ENCODE results near the gene RHEB.

DNA sequence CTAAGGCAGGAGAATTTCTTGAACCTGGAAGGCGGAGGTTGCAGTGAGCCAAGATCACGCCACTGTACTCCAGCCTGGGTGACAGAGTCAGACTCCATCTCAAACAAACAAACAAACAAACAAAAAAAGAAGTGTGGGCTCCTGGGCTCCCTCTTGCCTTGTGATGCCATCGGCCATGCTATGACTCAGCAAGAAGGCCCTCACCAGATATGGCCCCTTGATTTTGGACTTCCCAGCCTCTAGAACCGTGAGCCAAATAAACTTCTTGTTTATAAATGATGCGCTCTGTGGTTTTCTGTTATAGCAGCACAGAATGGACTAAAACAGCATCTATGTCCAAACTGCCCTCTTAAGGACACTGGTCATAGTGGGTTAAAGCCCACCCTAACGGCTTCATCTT is 29.9 kb upstream of the RHEB start:
- TF ChIP-seq, protein P1, sequence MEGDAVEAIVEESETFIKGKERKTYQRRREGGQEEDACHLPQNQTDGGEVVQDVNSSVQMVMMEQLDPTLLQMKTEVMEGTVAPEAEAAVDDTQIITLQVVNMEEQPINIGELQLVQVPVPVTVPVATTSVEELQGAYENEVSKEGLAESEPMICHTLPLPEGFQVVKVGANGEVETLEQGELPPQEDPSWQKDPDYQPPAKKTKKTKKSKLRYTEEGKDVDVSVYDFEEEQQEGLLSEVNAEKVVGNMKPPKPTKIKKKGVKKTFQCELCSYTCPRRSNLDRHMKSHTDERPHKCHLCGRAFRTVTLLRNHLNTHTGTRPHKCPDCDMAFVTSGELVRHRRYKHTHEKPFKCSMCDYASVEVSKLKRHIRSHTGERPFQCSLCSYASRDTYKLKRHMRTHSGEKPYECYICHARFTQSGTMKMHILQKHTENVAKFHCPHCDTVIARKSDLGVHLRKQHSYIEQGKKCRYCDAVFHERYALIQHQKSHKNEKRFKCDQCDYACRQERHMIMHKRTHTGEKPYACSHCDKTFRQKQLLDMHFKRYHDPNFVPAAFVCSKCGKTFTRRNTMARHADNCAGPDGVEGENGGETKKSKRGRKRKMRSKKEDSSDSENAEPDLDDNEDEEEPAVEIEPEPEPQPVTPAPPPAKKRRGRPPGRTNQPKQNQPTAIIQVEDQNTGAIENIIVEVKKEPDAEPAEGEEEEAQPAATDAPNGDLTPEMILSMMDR (IDR thresholded peaks at IDR 0.05) = no peak
- no peak for TF ChIP-seq POLR2A (IDR thresholded peaks at IDR 0.05)

Data from Peyer's patch (tissue), 4 donors.